LNCaP clone FGC (cell line): ENCODE results near the gene LYRM9.

Experiments
- DNase-seq: peaks from one replicate; pipeline ENCODE4 v3.0.0-alpha.2; 2011; ENCODE audit warnings: low read depth
- H3K4me3 ChIP-seq: 2 replicates; pipeline ENCODE4 v1.5.1; 2011; ENCODE audit warnings: mild to moderate bottlenecking, low read depth, low read length, control low read depth
- TF ChIP-seq, protein P1 (sequence below): IDR thresholded peaks from 2 replicates; pipeline ENCODE4 v1.5.1; 2012; ENCODE audit warnings: mild to moderate bottlenecking; ENCODE audit not compliant: control insufficient read depth, insufficient read depth; ENCODE audit errors: extremely low read depth

Gene LYRM9

DNA sequence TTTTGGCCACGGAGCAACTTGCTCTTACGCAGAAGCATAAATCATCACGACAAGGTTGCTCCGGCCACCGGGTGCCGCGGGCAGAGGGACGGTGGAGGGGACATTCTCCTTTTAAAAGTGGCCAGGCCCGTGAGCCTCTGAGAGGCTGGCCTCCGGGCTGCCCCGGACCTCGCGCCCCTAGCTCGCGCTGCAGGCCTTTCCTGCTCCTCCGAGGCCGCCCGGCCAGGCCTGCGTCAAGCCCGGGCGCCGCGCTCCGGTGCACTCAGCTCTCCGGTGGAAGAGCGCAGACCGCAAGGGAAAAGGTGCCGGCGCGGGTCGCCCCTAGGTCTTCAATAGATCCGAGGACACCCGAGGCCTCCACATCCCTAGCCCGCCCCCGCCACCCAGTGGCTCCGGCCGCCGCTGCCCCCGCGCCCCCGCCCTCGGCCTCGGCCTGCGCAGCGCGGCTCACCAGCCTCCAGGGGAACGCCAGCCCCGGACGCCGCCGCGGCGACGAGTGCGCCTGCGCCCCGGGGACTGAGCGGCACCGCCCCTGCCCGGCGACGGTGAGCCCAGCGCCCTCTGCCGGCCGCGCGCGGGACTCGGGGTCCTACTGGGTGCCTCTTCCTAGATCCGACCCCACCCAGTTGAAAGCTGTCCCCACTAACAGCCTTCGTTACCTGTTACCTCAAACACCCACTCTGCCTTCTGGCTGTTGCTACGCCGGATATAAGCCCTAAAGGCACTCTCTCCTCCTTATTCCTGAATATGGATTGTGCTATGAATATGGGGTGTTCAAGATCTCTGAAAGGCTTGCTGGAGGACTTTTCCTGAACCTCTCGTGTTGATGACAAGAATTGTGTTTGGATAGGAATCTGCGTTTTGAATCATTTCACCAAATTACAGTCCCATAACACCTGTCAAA lies at the start of gene LYRM9:
Gene LYRM9, minus strand, starts transcription at position 500 of the 904 bp plus-strand sequence. CDS start 10,671 bp downstream, outside the sequence.
- peak within 1 kb of the TSS; percentile 55 for H3K4me3 ChIP-seq
- TF ChIP-seq, protein P1, sequence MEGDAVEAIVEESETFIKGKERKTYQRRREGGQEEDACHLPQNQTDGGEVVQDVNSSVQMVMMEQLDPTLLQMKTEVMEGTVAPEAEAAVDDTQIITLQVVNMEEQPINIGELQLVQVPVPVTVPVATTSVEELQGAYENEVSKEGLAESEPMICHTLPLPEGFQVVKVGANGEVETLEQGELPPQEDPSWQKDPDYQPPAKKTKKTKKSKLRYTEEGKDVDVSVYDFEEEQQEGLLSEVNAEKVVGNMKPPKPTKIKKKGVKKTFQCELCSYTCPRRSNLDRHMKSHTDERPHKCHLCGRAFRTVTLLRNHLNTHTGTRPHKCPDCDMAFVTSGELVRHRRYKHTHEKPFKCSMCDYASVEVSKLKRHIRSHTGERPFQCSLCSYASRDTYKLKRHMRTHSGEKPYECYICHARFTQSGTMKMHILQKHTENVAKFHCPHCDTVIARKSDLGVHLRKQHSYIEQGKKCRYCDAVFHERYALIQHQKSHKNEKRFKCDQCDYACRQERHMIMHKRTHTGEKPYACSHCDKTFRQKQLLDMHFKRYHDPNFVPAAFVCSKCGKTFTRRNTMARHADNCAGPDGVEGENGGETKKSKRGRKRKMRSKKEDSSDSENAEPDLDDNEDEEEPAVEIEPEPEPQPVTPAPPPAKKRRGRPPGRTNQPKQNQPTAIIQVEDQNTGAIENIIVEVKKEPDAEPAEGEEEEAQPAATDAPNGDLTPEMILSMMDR = peak; percentile 91
- no peak for DNase-seq

DNA sequence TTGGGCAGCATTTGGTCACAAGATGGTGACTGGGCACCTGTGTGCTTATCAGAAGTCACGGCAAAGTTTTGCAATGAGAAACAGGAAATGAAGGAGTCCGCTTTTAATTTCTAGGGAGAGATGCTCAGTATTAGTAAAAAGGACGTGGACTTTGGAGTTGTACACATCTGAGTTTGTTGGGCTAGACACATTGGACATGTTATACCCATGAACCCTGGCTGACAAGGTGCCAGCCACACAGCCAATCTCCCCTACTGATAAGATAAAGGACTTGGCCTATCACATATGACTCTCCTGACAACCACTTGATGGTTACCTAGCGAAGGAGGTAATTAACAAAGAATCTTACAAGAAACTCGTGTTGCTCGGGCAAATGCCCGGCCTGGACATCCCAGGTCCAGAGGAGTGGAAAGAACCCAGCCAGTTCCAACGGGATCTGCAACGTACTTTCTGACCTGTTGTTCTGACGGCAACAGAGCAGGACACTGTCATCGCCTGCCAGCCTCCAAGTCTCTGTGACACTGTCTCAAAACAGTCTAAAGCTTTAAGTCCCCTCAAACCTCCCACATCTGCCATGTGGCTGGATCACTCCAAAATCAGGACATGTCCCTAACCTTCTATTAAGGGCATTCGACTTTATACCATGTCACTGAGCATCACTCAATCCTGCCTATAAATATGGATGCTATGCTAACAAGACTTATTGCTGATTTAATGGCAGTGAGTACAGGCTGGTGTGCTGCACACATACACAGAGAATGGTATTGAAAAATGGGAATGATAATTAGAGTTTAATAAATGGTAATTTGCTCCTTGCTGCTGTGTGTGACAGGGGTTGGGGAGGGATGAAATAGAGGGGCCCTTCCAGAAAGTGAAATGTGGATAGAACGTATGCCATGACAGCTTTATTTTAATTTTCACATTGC lies 47.6 kb upstream of the LYRM9 start:
- DNase-seq = no peak
- no peak overlapping the region for H3K4me3 ChIP-seq
- TF ChIP-seq, protein P1 = no peak

DNA sequence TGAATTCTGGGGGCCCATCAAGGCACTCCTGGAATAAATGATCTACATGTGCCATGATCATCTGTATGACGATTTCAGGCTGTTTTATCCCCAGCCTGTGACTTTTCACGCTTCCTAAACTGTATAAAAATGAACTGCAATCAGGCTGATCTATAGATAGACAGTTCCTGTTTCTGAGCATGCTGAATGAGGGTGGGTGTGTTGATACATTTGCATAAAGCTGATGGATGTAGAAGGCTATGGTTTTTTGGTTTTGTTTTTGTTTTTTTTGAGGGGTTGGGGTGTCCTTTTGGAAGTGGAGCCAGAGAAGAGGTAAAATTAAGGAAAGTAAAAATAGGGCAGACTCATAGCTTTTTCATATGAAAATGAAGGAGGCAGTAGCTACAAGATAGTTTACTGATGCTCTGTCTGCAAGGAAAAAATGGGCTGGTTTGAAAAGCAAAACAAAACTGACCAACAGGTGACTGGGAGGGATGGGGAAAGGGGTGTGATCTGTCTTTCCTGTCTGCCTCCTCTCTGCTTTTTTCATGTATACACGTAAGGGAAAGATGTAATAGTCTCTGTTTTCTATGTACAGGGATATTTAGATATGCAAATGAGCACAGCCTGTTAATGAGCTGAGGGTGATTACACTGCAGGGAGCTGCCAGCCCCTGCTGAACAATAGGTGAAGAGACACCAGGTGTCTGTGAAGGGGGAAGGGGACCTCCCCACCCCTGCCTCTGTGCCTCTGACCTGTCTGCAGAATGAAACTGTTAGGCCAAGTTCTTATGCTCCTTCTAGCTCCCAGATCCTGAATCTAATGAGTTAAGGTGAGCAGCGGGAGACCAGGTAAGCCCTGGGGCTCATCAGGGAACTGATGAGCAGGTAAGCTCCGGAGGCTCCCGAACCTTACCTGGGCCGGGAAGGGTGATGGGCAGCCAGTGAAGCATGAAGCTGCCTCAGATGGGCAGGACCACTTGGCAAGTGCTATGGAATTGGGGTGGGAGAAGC lies 46.6 kb upstream of the LYRM9 start:
- no peak for DNase-seq
- H3K4me3 ChIP-seq = no peak overlapping the region
- TF ChIP-seq, protein P1 = no peak

DNA sequence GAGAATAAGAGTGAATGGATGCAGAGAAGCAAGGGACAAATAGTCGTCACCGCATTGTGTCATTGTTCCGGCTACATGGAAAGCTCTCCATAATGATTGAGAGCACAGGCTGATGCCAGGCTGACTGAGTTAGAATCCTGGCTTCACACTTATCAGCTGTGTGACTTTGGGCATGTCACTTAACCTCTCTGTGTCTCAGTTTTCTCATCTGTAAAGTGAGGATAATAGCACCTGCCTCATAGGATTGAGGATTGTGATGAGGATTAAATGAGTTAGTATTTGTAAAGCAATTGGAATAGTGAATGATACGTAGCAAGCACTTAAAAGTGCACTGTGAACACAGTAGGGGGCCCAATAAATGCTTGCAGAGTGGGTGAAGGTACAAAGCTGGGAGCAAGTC lies 45.7 kb upstream of the LYRM9 start:
- no peak for DNase-seq
- no peak overlapping the region for H3K4me3 ChIP-seq
- TF ChIP-seq, protein P1 = no peak

DNA sequence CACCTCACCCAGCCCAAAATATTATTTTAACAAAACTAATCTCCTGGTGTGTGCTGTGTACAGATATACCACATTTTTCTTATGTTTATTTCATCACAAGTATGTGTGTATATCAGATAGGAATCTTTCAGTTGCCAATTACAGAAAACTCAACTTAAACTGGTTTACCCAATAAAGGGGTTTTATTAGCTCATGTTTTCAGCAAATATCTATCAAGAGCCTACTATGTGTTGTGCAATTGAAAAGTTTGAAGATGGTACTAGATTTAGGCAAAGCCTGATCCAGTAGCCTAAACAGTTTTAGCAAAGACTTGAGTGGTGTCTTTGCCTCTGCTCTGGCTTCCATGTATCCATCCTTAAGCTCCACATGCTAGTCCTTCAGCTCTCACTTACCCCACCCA lies 45.1 kb upstream of the LYRM9 start:
- no peak for DNase-seq
- no peak overlapping the region for H3K4me3 ChIP-seq
- TF ChIP-seq, protein P1 = no peak

DNA sequence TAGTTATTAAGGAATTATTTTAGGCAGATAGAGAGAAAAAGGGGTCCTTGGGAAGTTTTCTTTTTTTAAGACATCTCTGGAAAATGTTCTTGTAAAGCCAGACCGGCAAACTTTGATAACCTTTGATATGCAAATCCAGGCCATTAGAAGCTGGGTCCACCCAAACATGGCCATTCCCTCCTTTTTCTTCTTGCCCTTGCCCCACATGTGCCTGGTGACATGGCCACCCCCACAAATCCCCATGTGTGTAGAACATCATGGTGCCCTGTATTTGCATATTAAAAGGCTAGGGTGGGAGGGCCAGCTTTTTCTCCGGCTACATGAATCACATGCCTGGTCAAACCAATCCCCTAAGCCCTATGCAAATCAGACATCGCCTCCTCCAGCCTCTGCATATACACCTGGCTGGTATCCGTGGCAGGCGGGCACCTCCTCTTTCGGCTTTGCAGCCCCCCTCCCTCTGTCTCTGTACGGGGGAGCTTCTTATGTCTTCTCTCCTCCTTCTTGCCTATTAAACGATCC lies 43.9 kb upstream of the LYRM9 start:
- TF ChIP-seq, protein P1 = no peak
- no peak overlapping the region for H3K4me3 ChIP-seq
- no peak for DNase-seq
